Lower lobe of right lung (tissue), 2 donors: Measurements from ENCODE around the gene CASR. TPM values are rescaled to one million over a fixed set of nuclear protein-coding genes. Genes with fewer than 3 reads are reported as not detected.

ENCODE experiments used
- ATAC-seq, 2 donors: fragments of 200-7000 bp; cut with Tn5 transposase; one replicate each; pipeline ENCODE4 v1.9.1; 2020 to 2022; ENCODE audit warnings: mild to moderate bottlenecking in 2 of 2, moderate library complexity in 2 of 2
- DNase-seq: peaks from one replicate; pipeline ENCODE4 v3.0.0-alpha.2; 2020
- H3K27ac ChIP-seq: fragments of 200-600 bp; one replicate; pipeline ENCODE4 v1.8.0; 2022
- H3K27me3 ChIP-seq: fragments of 200-600 bp; one replicate; pipeline ENCODE4 v1.8.0; 2022; ENCODE audit warnings: low read depth
- H3K36me3 ChIP-seq: fragments of 200-600 bp; one replicate; pipeline ENCODE4 v1.8.0; 2022; ENCODE audit warnings: mild to moderate bottlenecking
- H3K4me1 ChIP-seq: fragments of 200-600 bp; one replicate; pipeline ENCODE4 v1.8.0; 2022
- H3K4me3 ChIP-seq: fragments of 200-600 bp; one replicate; pipeline ENCODE4 v1.8.0; 2022; ENCODE audit warnings: mild to moderate bottlenecking
- H3K9me3 ChIP-seq: fragments of 200-600 bp; one replicate; pipeline ENCODE4 v1.8.0; 2022
- intact Hi-C: fragments of 100-400 bp; cut with DNase I; formaldehyde crosslinking; loops from one replicate; pipeline ENCODE4 v1.11.0; 2022
- total RNA-seq: library from RNA; stranded (reverse); fragmentation: NEBNext Ultra II Directional; extraction: Animal tissue kit (Norgen Biotek cat#: 25700); gene quantifications from one replicate; pipeline ENCODE4 v1.2.1, GENCODE V29; 2021
- TF ChIP-seq, protein P1 (sequence below): fragments of 200-600 bp; IDR thresholded peaks from one replicate; pipeline ENCODE4 v1.8.0; 2022; ENCODE audit warnings: antibody characterized with exemption, mild to moderate bottlenecking
- donor health status: DM: no; HTN: yes; CAD: no; lungs with severe emphysema.

Gene CASR
- total RNA-seq, 1 donor from 2014 or later: not detected

DNA sequence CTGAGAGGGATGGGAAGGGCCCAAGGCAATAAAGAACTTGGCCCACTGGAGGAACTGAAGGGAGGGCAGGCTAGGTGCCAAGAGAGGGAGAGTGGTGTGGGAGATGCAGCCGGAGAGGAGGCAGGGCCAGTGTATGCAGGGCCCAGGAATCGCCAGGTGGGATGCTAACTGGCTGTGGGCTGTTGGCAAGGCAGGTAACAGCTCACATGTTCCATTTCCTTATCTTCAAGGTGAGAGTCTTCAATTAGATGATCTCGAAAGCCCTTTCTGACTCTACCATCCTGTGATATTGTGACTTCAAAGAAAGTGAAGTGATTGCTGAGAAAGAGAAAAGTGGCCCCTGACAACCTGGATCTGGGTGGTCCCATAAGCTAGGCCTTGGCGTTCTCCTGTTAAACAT, 49.0 kb downstream of the CASR start:
- Histone ChIP-seq H3K36me3 (no peaks in the 10 kb centered on the region), H3K27ac (no peak overlapping the region), H3K9me3 (no peaks in the 10 kb centered on the region), H3K27me3 (no peaks in the 10 kb centered on the region), H3K4me3 (no peak overlapping the region), H3K4me1 (no peaks in the 10 kb centered on the region)
- TF ChIP-seq, protein P1, sequence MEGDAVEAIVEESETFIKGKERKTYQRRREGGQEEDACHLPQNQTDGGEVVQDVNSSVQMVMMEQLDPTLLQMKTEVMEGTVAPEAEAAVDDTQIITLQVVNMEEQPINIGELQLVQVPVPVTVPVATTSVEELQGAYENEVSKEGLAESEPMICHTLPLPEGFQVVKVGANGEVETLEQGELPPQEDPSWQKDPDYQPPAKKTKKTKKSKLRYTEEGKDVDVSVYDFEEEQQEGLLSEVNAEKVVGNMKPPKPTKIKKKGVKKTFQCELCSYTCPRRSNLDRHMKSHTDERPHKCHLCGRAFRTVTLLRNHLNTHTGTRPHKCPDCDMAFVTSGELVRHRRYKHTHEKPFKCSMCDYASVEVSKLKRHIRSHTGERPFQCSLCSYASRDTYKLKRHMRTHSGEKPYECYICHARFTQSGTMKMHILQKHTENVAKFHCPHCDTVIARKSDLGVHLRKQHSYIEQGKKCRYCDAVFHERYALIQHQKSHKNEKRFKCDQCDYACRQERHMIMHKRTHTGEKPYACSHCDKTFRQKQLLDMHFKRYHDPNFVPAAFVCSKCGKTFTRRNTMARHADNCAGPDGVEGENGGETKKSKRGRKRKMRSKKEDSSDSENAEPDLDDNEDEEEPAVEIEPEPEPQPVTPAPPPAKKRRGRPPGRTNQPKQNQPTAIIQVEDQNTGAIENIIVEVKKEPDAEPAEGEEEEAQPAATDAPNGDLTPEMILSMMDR: no peak
- ATAC-seq (no peak), DNase-seq (no peak)
- intact Hi-C loops: no loop called here

DNA sequence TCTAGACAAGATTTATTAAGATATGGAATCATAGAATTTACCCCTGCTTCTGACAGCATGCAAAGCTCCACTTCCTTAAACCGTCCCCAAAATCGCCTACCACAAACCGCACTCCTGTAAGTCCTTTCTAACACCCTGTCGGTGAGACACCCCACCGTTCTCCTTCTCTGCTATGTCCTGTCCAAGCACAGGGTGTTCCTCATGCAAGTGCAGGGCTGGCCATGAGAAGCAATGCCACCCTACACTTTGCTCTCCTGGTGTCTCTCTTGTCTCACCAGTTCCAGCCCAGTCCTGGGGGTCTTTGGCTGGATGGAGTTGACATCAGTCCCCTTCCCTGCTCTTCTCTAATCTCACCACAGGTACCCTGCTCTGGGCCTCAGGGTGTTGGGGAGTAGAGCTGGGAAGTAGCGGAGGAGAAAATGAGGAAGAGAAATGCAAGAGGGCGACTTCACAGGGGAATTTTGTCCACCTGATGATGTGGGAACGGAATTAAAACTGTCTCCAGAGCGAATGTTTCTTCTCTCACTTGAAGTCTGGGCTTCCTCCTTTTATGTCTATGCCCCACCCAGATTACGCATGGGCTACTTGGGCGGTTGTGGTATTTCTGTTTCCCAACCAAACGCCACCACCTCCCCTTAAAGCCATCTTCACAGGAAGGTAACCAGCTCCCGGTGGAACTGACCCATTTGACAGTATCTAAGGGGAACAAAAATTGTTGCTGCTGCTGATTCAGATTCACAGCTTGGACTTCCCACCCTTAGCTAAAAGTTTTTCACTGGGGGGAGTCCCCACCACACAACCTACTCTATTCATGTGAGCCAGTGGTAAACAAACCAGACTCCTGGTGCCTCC, 49.9 kb downstream of the CASR start:
- H3K4me3 ChIP-seq: no peak overlapping the region
- no peaks in the 10 kb centered on the region for H3K4me1 ChIP-seq
- peak overlapping the region; percentile 46 for H3K27ac ChIP-seq
- TF ChIP-seq, protein P1: no peak
- no peaks in the 10 kb centered on the region for H3K27me3 ChIP-seq
- H3K36me3 ChIP-seq: no peaks in the 10 kb centered on the region
- intact Hi-C loops: no loop called here
- DNase-seq (peak; percentile 56), ATAC-seq (peak; percentile 69 to 86)
- no peaks in the 10 kb centered on the region for H3K9me3 ChIP-seq

DNA sequence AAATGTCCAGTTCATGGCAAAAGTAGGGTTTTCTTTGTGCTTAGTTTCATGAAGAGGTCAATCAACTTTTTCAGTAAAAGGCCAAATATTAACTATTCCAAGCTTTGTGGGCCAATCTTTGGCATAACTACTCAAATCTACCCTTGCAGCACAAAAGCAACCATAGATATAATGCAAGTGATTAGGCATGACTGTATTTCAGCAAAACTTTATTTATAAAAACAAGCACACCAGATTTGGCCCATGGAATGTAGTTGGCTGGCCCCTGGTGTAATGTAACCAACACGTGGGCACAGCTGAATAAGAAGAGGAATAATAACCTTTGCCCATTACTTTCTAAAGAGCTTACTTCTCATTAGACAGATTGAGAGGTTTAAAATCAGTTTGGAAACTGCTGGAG, 50.6 kb downstream of the CASR start:
- H3K4me1 ChIP-seq: no peaks in the 10 kb centered on the region
- peaks cover 3% of the 10 kb centered on the region for H3K27me3 ChIP-seq
- H3K9me3 ChIP-seq: no peaks in the 10 kb centered on the region
- TF ChIP-seq, protein P1: no peak
- no peak for DNase-seq
- intact Hi-C loops: no loop called here
- H3K4me3 ChIP-seq: no peak overlapping the region
- no peak overlapping the region for H3K27ac ChIP-seq
- no peaks in the 10 kb centered on the region for H3K36me3 ChIP-seq
- ATAC-seq: no peak

DNA sequence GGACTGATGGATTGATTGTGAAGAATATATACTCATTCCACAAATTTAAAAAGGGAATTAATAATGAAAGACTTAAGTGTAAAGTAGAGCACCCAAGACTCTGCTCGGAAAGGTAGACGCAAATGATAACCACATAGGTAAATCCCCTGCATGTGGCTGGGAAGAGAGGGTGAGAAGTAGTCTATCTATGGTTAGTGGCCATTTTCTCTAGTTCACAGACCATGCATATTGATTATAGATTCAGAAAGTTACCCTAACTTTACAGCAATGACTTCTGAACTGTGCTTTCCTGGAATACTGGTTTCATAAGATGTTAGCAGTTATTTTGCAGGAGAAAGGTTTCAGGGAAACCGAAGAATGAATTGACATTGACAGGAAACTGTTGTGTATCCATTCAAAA, 51.7 kb downstream of the CASR start:
- Histone ChIP-seq H3K4me1 (no peaks in the 10 kb centered on the region), H3K36me3 (no peaks in the 10 kb centered on the region), H3K9me3 (no peaks in the 10 kb centered on the region), H3K27me3 (peaks cover 5% of the 10 kb centered on the region), H3K27ac (no peak overlapping the region), H3K4me3 (no peak overlapping the region)
- TF ChIP-seq, protein P1: no peak
- intact Hi-C loops: no loop called here
- ATAC-seq (no peak), DNase-seq (no peak)

DNA sequence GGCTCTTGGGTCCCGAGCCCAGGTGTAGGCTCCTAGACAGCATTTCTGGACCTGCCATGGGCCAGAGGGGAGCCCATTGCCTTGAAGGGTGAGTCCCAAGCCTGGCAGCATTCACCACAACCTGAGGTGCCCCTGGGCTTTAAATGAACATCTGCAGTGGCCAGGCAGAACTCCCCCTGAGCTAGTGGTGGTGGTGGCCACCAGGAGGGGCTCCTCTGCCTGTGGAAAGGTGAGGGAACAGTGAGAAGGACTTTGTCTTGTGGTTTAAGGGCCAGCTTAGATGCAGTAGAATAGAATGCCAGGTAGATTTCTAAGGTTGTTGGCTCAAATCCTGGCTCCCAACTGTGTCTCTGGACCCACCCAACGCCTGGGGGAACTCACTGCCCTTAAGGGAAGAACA, 55.6 kb downstream of the CASR start:
- TF ChIP-seq, protein P1: no peak
- no peaks in the 10 kb centered on the region for H3K36me3 ChIP-seq
- intact Hi-C loops: no loop called here
- no peak overlapping the region for H3K27ac ChIP-seq
- no peaks in the 10 kb centered on the region for H3K4me1 ChIP-seq
- H3K9me3 ChIP-seq: no peaks in the 10 kb centered on the region
- H3K4me3 ChIP-seq: no peak overlapping the region
- H3K27me3 ChIP-seq: peaks cover 5% of the 10 kb centered on the region
- DNase-seq: no peak
- no peak for ATAC-seq
